GM23338 (cell line): Measurements from ENCODE around the gene SDC3. TPM values are rescaled to one million over a fixed set of nuclear protein-coding genes. Genes with fewer than 3 reads are reported as not detected.

Experiments
- ATAC-seq: fragments of 200-7000 bp; cut with Tn5 transposase; 3 replicates; pipeline ENCODE4 v1.9.1; 2020
- DNase-seq: peaks from one replicate; pipeline ENCODE4 v3.0.0-alpha.2; 2015; ENCODE audit warnings: low spot score
- H2AFZ ChIP-seq: fragments of 200-600 bp; sonication (generic); 2 replicates; pipeline ENCODE4 v1.8.0; 2016; ENCODE audit warnings: antibody characterized with exemption, mild to moderate bottlenecking, moderate library complexity
- H3F3A ChIP-seq: fragments of 200-600 bp; sonication (generic); replicated peaks from 2 replicates; pipeline ENCODE4 v1.8.0; 2017; ENCODE audit warnings: antibody characterized with exemption, mixed run types, low read depth
- H3K27ac ChIP-seq: fragments of 200-600 bp; sonication (generic); 2 replicates; pipeline ENCODE4 v1.6.1; 2016; ENCODE audit warnings: low read depth
- H3K27me3 ChIP-seq: fragments of 200-600 bp; sonication (generic); 2 replicates; pipeline ENCODE4 v1.8.0; 2016; ENCODE audit warnings: mild to moderate bottlenecking, mixed run types, moderate library complexity; ENCODE audit not compliant: insufficient read depth
- H3K36me3 ChIP-seq: fragments of 200-600 bp; sonication (generic); 2 replicates; pipeline ENCODE4 v1.8.0; 2016; ENCODE audit warnings: mild to moderate bottlenecking; ENCODE audit not compliant: insufficient read depth
- H3K4me1 ChIP-seq: fragments of 200-600 bp; sonication (generic); 2 replicates; pipeline ENCODE4 v1.8.0; 2016; ENCODE audit warnings: mild to moderate bottlenecking, moderate library complexity; ENCODE audit not compliant: insufficient read depth
- H3K4me2 ChIP-seq: fragments of 200-600 bp; sonication (generic); 2 replicates; pipeline ENCODE4 v1.7.1; 2017; ENCODE audit warnings: mixed run types
- H3K4me3 ChIP-seq: fragments of 200-600 bp; sonication (generic); 2 replicates; pipeline ENCODE4 v1.6.1; 2016; ENCODE audit warnings: mixed run types
- H3K79me2 ChIP-seq: fragments of 200-600 bp; sonication (generic); replicated peaks from 2 replicates; pipeline ENCODE4 v1.8.0; 2017; ENCODE audit warnings: mild to moderate bottlenecking; ENCODE audit not compliant: insufficient read depth
- H3K9me2 ChIP-seq: fragments of 200-600 bp; sonication (generic); 2 replicates; pipeline ENCODE4 v1.8.0; 2017; ENCODE audit not compliant: insufficient read depth
- H4K20me1 ChIP-seq: fragments of 200-600 bp; sonication (generic); replicated peaks from 2 replicates; pipeline ENCODE4 v1.8.0; 2017; ENCODE audit warnings: mild to moderate bottlenecking; ENCODE audit not compliant: insufficient read depth
- H3K27ac Mint-ChIP-seq: 2 replicates; pipeline ENCODE4 v1.8.0; 2020; ENCODE audit warnings: inconsistent platforms, mild to moderate bottlenecking, moderate library complexity, mixed read lengths
- H3K27me3 Mint-ChIP-seq: 3 replicates; pipeline ENCODE4 v1.8.0; 2022; ENCODE audit warnings: low read depth, mild to moderate bottlenecking, moderate library complexity, mixed read lengths, inconsistent platforms; ENCODE audit not compliant: insufficient read depth, poor library complexity
- H3K36me3 Mint-ChIP-seq: 3 replicates; pipeline ENCODE4 v1.8.0; 2021; ENCODE audit warnings: low read depth, mild to moderate bottlenecking, inconsistent platforms, moderate library complexity, mixed read lengths
- H3K4me1 Mint-ChIP-seq: 3 replicates; pipeline ENCODE4 v1.8.0; 2020; ENCODE audit warnings: mild to moderate bottlenecking, inconsistent platforms, mixed read lengths
- H3K4me3 Mint-ChIP-seq: 3 replicates; pipeline ENCODE4 v1.8.0; 2021; ENCODE audit warnings: moderate library complexity, mild to moderate bottlenecking, inconsistent platforms, mixed read lengths
- H3K9me3 Mint-ChIP-seq: 3 replicates; pipeline ENCODE4 v1.8.0; 2020; ENCODE audit warnings: moderate library complexity, mild to moderate bottlenecking, inconsistent platforms, mixed read lengths
- EZH2 ChIP-seq: fragments of 200-600 bp; sonication (generic); IDR thresholded peaks from one replicate; pipeline ENCODE4 v1.8.0; 2017; ENCODE audit warnings: antibody characterized with exemption, mild to moderate bottlenecking, low read depth; ENCODE audit not compliant: unreplicated experiment
- EZH2phosphoT487 ChIP-seq: fragments of 200-600 bp; sonication (generic); IDR thresholded peaks from one replicate; pipeline ENCODE4 v1.8.1; 2018; ENCODE audit warnings: antibody characterized with exemption; ENCODE audit not compliant: unreplicated experiment
- JUNB ChIP-seq: IDR thresholded peaks from one replicate; pipeline ENCODE4 v1.6.1; 2016; ENCODE audit warnings: antibody characterized with exemption; ENCODE audit not compliant: unreplicated experiment
- NANOG ChIP-seq: IDR thresholded peaks from 2 replicates; pipeline ENCODE4 v1.6.1; 2016; ENCODE audit warnings: antibody characterized with exemption, borderline replicate concordance
- POLR2AphosphoS5 ChIP-seq: IDR thresholded peaks from 2 replicates; pipeline ENCODE4 v1.6.1; 2016; ENCODE audit warnings: antibody characterized with exemption, low read depth
- STAT1 ChIP-seq: IDR thresholded peaks from one replicate; pipeline ENCODE4 v1.6.1; 2016; ENCODE audit warnings: antibody characterized with exemption; ENCODE audit not compliant: unreplicated experiment
- ZNF114 ChIP-seq: fragments of 250-450 bp; sonication (Bioruptor Pico); IDR thresholded peaks from 2 replicates; pipeline ENCODE4 v1.5.0; 2020; ENCODE audit warnings: mild to moderate bottlenecking, moderate library complexity
- ZNF331 ChIP-seq: fragments of 250-450 bp; sonication (Bioruptor Pico); IDR thresholded peaks from 2 replicates; pipeline ENCODE4 v1.5.0; 2020; ENCODE audit warnings: low read depth, mild to moderate bottlenecking, moderate library complexity
- polyA plus RNA-seq: library from polyadenylated mRNA; unstranded; fragments of >200 nt; fragmentation: Nextera tagmentation; extraction: Ambion mirVana; gene quantifications from 2 replicates; pipeline ENCODE4 v1.2.1, GENCODE V29; 2016
- total RNA-seq: library from RNA; depleted of rRNA; stranded (reverse); fragments of >200 nt; shearing (Covaris generic); gene quantifications from 2 replicates; pipeline ENCODE4 v1.2.3, GENCODE V29; 2014
- TF ChIP-seq, protein P1 (sequence below): IDR thresholded peaks from 2 replicates; pipeline ENCODE4 v1.6.1; 2016; ENCODE audit warnings: antibody characterized with exemption
- TF ChIP-seq, protein P2 (sequence below): fragments of 250-450 bp; sonication (Bioruptor Pico); IDR thresholded peaks from 2 replicates; pipeline ENCODE4 v1.5.0; 2020; ENCODE audit warnings: mild to moderate bottlenecking, moderate library complexity

The SDC3 gene
- total and polyA plus RNA-seq, 2 experiments from 2014 or later: 5.2 to 29.7 TPM

GRCh38 chr1:30838996-30839395 is 69.6 kb downstream of the SDC3 start:
- Histone ChIP-seq H3F3A (no peaks in the 10 kb centered on the region), H3K79me2 (no peaks in the 10 kb centered on the region), H3K27me3 (no peaks in the 10 kb centered on the region), H3K9me2 (peaks cover 8% of the 10 kb centered on the region), H2AFZ (no peak overlapping the region), H3K36me3 (no peaks in the 10 kb centered on the region), H4K20me1 (no peaks in the 10 kb centered on the region), H3K4me3 (no peak overlapping the region), H3K4me2 (no peak overlapping the region), H3K4me1 (peaks cover 11% of the 10 kb centered on the region), H3K27ac (no peak overlapping the region)
- no peak overlapping the region for H3K4me3 Mint-ChIP-seq
- no peaks in the 10 kb centered on the region for H3K36me3 Mint-ChIP-seq
- H3K9me3 Mint-ChIP-seq: no peaks in the 10 kb centered on the region
- DNase-seq (no peak), ATAC-seq (no peak)
- H3K4me1 Mint-ChIP-seq: peaks cover 20% of the 10 kb centered on the region
- TF ChIP-seq, protein P1, sequence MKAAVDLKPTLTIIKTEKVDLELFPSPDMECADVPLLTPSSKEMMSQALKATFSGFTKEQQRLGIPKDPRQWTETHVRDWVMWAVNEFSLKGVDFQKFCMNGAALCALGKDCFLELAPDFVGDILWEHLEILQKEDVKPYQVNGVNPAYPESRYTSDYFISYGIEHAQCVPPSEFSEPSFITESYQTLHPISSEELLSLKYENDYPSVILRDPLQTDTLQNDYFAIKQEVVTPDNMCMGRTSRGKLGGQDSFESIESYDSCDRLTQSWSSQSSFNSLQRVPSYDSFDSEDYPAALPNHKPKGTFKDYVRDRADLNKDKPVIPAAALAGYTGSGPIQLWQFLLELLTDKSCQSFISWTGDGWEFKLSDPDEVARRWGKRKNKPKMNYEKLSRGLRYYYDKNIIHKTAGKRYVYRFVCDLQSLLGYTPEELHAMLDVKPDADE: no peak
- TF ChIP-seq ZNF331 (CRISPR knock-in tag): no peak
- TF ChIP-seq NANOG: no peak
- H3K27ac Mint-ChIP-seq: no peak overlapping the region
- peaks cover 8% of the 10 kb centered on the region for H3K27me3 Mint-ChIP-seq

- Histone ChIP-seq H3K9me2 (peaks cover 8% of the 10 kb centered on the region; the same call in 1 of the 2 replicates), H3K27ac (no peak overlapping the region), H3K4me1 (peaks cover 11% of the 10 kb centered on the region), H3K4me2 (peak overlapping the region; percentile 32; the same call in 1 of the 2 replicates), H3K36me3 (no peaks in the 10 kb centered on the region), H3K4me3 (no peak overlapping the region), H3K79me2 (no peaks in the 10 kb centered on the region), H4K20me1 (no peaks in the 10 kb centered on the region), H2AFZ (no peak overlapping the region), H3K27me3 (no peaks in the 10 kb centered on the region), H3F3A (no peaks in the 10 kb centered on the region)
- H3K27me3 Mint-ChIP-seq: peaks cover 4% of the 10 kb centered on the region
- H3K27ac Mint-ChIP-seq: no peak overlapping the region
- no peak for TF ChIP-seq STAT1
- TF ChIP-seq EZH2: no peak
- TF ChIP-seq JUNB: no peak
- TF ChIP-seq NANOG: no peak
- TF ChIP-seq, protein P2, sequence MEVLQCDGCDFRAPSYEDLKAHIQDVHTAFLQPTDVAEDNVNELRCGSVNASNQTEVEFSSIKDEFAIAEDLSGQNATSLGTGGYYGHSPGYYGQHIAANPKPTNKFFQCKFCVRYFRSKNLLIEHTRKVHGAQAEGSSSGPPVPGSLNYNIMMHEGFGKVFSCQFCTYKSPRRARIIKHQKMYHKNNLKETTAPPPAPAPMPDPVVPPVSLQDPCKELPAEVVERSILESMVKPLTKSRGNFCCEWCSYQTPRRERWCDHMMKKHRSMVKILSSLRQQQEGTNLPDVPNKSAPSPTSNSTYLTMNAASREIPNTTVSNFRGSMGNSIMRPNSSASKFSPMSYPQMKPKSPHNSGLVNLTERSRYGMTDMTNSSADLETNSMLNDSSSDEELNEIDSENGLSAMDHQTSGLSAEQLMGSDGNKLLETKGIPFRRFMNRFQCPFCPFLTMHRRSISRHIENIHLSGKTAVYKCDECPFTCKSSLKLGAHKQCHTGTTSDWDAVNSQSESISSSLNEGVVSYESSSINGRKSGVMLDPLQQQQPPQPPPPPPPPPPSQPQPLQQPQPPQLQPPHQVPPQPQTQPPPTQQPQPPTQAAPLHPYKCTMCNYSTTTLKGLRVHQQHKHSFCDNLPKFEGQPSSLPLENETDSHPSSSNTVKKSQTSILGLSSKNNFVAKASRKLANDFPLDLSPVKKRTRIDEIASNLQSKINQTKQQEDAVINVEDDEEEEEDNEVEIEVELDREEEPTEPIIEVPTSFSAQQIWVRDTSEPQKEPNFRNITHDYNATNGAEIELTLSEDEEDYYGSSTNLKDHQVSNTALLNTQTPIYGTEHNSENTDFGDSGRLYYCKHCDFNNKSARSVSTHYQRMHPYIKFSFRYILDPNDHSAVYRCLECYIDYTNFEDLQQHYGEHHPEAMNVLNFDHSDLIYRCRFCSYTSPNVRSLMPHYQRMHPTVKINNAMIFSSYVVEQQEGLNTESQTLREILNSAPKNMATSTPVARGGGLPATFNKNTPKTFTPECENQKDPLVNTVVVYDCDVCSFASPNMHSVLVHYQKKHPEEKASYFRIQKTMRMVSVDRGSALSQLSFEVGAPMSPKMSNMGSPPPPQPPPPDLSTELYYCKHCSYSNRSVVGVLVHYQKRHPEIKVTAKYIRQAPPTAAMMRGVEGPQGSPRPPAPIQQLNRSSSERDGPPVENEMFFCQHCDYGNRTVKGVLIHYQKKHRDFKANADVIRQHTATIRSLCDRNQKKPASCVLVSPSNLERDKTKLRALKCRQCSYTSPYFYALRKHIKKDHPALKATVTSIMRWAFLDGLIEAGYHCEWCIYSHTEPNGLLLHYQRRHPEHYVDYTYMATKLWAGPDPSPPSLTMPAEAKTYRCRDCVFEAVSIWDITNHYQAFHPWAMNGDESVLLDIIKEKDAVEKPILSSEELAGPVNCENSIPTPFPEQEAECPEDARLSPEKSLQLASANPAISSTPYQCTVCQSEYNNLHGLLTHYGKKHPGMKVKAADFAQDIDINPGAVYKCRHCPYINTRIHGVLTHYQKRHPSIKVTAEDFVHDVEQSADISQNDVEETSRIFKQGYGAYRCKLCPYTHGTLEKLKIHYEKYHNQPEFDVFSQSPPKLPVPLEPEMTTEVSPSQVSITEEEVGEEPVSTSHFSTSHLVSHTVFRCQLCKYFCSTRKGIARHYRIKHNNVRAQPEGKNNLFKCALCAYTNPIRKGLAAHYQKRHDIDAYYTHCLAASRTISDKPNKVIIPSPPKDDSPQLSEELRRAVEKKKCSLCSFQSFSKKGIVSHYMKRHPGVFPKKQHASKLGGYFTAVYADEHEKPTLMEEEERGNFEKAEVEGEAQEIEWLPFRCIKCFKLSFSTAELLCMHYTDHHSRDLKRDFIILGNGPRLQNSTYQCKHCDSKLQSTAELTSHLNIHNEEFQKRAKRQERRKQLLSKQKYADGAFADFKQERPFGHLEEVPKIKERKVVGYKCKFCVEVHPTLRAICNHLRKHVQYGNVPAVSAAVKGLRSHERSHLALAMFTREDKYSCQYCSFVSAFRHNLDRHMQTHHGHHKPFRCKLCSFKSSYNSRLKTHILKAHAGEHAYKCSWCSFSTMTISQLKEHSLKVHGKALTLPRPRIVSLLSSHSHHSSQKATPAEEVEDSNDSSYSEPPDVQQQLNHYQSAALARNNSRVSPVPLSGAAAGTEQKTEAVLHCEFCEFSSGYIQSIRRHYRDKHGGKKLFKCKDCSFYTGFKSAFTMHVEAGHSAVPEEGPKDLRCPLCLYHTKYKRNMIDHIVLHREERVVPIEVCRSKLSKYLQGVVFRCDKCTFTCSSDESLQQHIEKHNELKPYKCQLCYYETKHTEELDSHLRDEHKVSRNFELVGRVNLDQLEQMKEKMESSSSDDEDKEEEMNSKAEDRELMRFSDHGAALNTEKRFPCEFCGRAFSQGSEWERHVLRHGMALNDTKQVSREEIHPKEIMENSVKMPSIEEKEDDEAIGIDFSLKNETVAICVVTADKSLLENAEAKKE (CRISPR knock-in tag): no peak
- TF ChIP-seq EZH2phosphoT487: no peak
- no peak for TF ChIP-seq ZNF114 (CRISPR knock-in tag)
- TF ChIP-seq POLR2AphosphoS5: no peak
- no peak for TF ChIP-seq ZNF331 (CRISPR knock-in tag)
- H3K36me3 Mint-ChIP-seq: no peaks in the 10 kb centered on the region
- DNase-seq: no peak
- ATAC-seq: no peak
- H3K9me3 Mint-ChIP-seq: no peaks in the 10 kb centered on the region
- H3K4me3 Mint-ChIP-seq: no peak overlapping the region
- peaks cover 20% of the 10 kb centered on the region for H3K4me1 Mint-ChIP-seq
Observed at GRCh38 chr1:30837653-30838052, 70.9 kb downstream of the SDC3 start.
